OCI-LY3 (cell line): ENCODE measurements around the gene NT5M.

Experiments
- H2AFZ ChIP-seq: fragments of 200-600, 300-600 bp; shearing (Covaris generic); 2 replicates; pipeline ENCODE4 v1.6.0; 2014; ENCODE audit warnings: antibody characterized with exemption, low read depth, low read length
- H3K27ac ChIP-seq: fragments of 200-600, 300-600 bp; sonication (generic); 2 replicates; pipeline ENCODE4 v1.5.1; 2014; ENCODE audit warnings: mild to moderate bottlenecking, low read length, moderate library complexity, mixed read lengths
- H3K27me3 ChIP-seq: fragments of 200-600, 300-600 bp; sonication (generic); 2 replicates; pipeline ENCODE4 v1.6.1; 2014; ENCODE audit warnings: low read depth, low read length, mixed read lengths
- H3K36me3 ChIP-seq: fragments of 200-600, 300-600 bp; sonication (generic); replicated peaks from 2 replicates; pipeline ENCODE3; 2014; ENCODE audit warnings: low read depth, low read length, mixed read lengths
- H3K4me1 ChIP-seq: fragments of 300-600, 200-600 bp; sonication (generic); 2 replicates; pipeline ENCODE4 v1.6.1; 2014; ENCODE audit warnings: low read length, mixed read lengths
- H3K4me2 ChIP-seq: fragments of 200-600, 300-600 bp; sonication (generic); 2 replicates; pipeline ENCODE4 v1.6.1; 2014; ENCODE audit warnings: low read length, mixed read lengths
- H3K4me3 ChIP-seq: fragments of 300-600, 200-600 bp; sonication (generic); 2 replicates; pipeline ENCODE4 v1.5.1; 2014; ENCODE audit warnings: antibody characterized with exemption, mild to moderate bottlenecking, low read length, moderate library complexity
- H3K79me2 ChIP-seq: fragments of 300-600, 200-600 bp; shearing (Covaris generic); 2 replicates; pipeline ENCODE4 v1.6.1; 2014; ENCODE audit warnings: mild to moderate bottlenecking, low read length, mixed read lengths
- H3K9ac ChIP-seq: fragments of 300-600, 200-600 bp; shearing (Covaris generic); 2 replicates; pipeline ENCODE4 v1.6.0; 2014; ENCODE audit warnings: mild to moderate bottlenecking, low read length, moderate library complexity
- H3K9me3 ChIP-seq: fragments of 200-600, 300-600 bp; shearing (Covaris generic); 2 replicates; pipeline ENCODE4 v1.6.1; 2014; ENCODE audit warnings: low read length, mixed read lengths; ENCODE audit not compliant: insufficient read depth
- H4K20me1 ChIP-seq: fragments of 200-600, 300-600 bp; sonication (generic); 2 replicates; pipeline ENCODE4 v1.6.1; 2016; ENCODE audit warnings: low read length, mixed read lengths; ENCODE audit not compliant: insufficient read depth
- EZH2phosphoT487 ChIP-seq: fragments of 200-600 bp; shearing (Covaris generic); IDR thresholded peaks from 2 replicates; pipeline ENCODE4 v1.6.1; 2018; ENCODE audit warnings: antibody characterized with exemption, mixed run types, low read depth
- TF ChIP-seq, protein P1 (sequence below): fragments of 200-600, 300-600 bp; sonication (generic); IDR thresholded peaks from 2 replicates; pipeline ENCODE4 v1.5.1; 2014; ENCODE audit warnings: antibody characterized with exemption, low read length, low read depth

Gene NT5M

GRCh38 chr17:17377071-17377967, 74.1 kb downstream of the NT5M start:
- Histone ChIP-seq H3K4me1 (no peaks in the 10 kb centered on the region), H3K27me3 (0 out of 2 replicates have a peak, but pooled peaks cover 2% of the 10 kb centered on the region), H3K79me2 (no peaks in the 10 kb centered on the region), H3K9me3 (no peaks in the 10 kb centered on the region), H3K36me3 (no peaks in the 10 kb centered on the region), H3K4me3 (no peak overlapping the region), H3K4me2 (no peak overlapping the region), H3K27ac (no peak overlapping the region), H2AFZ (no peak overlapping the region), H3K9ac (no peak overlapping the region), H4K20me1 (no peaks in the 10 kb centered on the region)
- TF ChIP-seq, protein P1, sequence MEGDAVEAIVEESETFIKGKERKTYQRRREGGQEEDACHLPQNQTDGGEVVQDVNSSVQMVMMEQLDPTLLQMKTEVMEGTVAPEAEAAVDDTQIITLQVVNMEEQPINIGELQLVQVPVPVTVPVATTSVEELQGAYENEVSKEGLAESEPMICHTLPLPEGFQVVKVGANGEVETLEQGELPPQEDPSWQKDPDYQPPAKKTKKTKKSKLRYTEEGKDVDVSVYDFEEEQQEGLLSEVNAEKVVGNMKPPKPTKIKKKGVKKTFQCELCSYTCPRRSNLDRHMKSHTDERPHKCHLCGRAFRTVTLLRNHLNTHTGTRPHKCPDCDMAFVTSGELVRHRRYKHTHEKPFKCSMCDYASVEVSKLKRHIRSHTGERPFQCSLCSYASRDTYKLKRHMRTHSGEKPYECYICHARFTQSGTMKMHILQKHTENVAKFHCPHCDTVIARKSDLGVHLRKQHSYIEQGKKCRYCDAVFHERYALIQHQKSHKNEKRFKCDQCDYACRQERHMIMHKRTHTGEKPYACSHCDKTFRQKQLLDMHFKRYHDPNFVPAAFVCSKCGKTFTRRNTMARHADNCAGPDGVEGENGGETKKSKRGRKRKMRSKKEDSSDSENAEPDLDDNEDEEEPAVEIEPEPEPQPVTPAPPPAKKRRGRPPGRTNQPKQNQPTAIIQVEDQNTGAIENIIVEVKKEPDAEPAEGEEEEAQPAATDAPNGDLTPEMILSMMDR, result no peak
- no peak for TF ChIP-seq EZH2phosphoT487

DNA sequence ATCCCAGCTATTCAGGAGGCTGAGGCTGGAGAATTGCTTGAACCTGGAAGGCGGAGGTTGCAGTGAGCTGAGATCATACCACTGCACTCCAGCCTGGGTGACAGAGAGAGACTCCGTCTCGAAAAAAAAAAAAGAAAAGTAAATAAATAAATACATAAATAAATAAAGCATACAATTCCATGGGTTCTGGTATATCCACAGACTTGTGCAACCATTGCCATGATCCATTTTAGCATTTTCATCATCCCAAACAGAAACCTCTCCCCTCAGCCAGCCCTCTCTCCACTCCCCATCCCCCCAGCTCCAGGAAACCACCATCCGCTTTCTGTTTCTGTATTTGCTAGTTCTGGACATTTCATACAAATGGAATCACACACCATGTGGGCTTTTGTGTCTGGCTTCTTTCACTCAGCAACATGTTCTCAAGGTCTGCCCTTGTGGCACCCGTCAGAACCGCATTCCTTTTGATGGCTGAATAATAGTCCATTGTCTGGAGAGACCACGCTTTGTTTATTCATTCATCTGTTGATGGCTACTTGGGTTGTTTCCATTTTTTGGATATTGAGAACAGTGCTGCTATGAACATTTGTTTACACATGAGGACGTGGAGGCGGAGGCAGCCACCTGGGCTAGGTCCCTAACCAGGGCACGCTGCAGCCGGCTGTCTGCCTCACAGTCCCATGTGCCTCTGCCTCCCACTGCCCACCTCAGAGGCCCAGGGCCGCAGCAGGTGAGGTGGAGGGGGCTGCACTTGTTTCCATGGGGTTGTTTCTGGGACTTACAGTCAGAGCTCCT, 76.2 kb downstream of the NT5M start:
- H3K4me1 ChIP-seq, result no peaks in the 10 kb centered on the region
- H3K4me2 ChIP-seq, result no peak overlapping the region
- H2AFZ ChIP-seq, result no peak overlapping the region
- no peak for TF ChIP-seq EZH2phosphoT487
- TF ChIP-seq, protein P1, result no peak
- H3K36me3 ChIP-seq, result no peaks in the 10 kb centered on the region
- H3K27ac ChIP-seq, result no peak overlapping the region
- no peaks in the 10 kb centered on the region for H3K9me3 ChIP-seq
- 0 out of 2 replicates have a peak, but pooled peaks cover 3% of the 10 kb centered on the region for H3K27me3 ChIP-seq
- H3K9ac ChIP-seq, result no peak overlapping the region
- H3K79me2 ChIP-seq, result no peaks in the 10 kb centered on the region
- no peaks in the 10 kb centered on the region for H4K20me1 ChIP-seq
- H3K4me3 ChIP-seq, result no peak overlapping the region

DNA sequence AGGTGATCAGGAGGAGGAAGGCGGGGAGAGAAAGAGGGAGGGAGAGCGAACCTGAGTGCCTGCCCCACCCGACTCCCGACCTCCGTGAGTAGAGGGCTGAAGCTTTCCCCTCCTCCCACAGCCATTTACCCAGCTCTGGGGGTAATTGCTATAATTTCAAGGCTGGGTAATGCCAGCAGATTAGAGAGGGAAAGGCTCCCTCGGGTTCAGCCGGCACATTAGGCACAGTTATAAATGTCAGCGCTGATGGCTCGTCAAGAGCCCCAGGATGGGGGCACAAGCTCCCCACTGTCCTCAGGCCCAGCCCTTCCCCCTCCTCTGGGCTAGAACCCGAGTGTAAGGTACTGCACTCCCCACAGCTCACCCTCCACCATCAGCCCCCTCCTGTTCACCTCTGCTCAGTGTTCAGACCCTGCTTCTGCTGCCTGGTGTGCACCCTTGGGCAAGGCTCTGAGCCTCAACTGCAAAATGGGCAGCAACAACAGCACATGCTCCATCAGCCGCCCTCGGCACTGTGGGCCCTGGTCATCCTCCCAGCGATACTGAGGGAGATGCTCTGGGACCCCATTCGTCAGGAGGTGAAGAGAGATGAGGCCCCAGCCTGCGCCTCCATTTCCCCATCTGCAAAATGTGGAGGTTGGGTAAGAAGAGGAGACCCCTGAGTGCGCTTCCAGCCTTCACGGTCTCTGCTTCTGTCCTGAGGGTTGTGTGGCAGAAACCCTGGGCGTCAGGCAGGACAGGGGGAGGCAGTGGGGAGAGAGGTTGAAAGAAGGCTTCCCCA, 77.2 kb downstream of the NT5M start:
- no peak overlapping the region for H2AFZ ChIP-seq
- H3K9me3 ChIP-seq, result no peaks in the 10 kb centered on the region
- no peaks in the 10 kb centered on the region for H3K36me3 ChIP-seq
- H3K4me2 ChIP-seq, result no peak overlapping the region
- TF ChIP-seq EZH2phosphoT487, result no peak
- TF ChIP-seq, protein P1, result no peak
- no peaks in the 10 kb centered on the region for H3K4me1 ChIP-seq
- no peak overlapping the region for H3K27ac ChIP-seq
- no peak overlapping the region for H3K9ac ChIP-seq
- no peaks in the 10 kb centered on the region for H4K20me1 ChIP-seq
- no peaks in the 10 kb centered on the region for H3K79me2 ChIP-seq
- H3K27me3 ChIP-seq, result 0 out of 2 replicates have a peak, but pooled peaks cover 3% of the 10 kb centered on the region
- no peak overlapping the region for H3K4me3 ChIP-seq
